Measurements from ENCODE around the gene CYP24A1. TPM values are rescaled to one million over a fixed set of nuclear protein-coding genes. Genes with fewer than 3 reads are reported as not detected.

Gene CYP24A1
- polyA plus RNA-seq, 1 of the 3 experiments (the other 2 are of a cell fraction): 8.8 TPM

- Histone ChIP-seq H3K4me1 (ENCODE audit: control insufficient read depth in 1 of 2, insufficient read depth in 2 of 2, low read depth in 1 of 2, low read length in 1 of 2) (peaks cover 6 to 19% of the 10 kb centered on the region in 2 experiments; a peak in 3 of 4 replicates), H3K9me3 (no peaks in the 10 kb centered on the region), H4K20me1 (ENCODE audit: insufficient read depth) (0 out of 2 replicates have a peak, but pooled peaks cover 4% of the 10 kb centered on the region), H3K9me2 (no peaks in the 10 kb centered on the region), H3K27ac (ENCODE audit: low read depth in 2 of 2, low read length in 1 of 2) (peak overlapping the region in 1 of 2 experiments; percentile 15; a peak in 1 of 4 replicates), H3K4me2 (no peak overlapping the region; the same call in 1 of the 2 replicates), H3K9ac (no peak overlapping the region; the same call in 1 of the 2 replicates), H3K27me3 (ENCODE audit: insufficient read depth) (no peaks in the 10 kb centered on the region), H2AFZ (ENCODE audit: low read depth) (no peak overlapping the region), H3F3A (replicated peaks; ENCODE audit: insufficient read depth) (peaks cover 20% of the 10 kb centered on the region), H3K36me3 (replicated peaks in 1 of 2; ENCODE audit: control insufficient read depth in 1 of 2, insufficient read depth in 2 of 2, low read length in 1 of 2) (peaks cover 29 to 45% of the 10 kb centered on the region in 2 experiments), H3K4me3 (ENCODE audit: low read depth in 2 of 2, low read length in 1 of 2) (no peak overlapping the region), H3K79me2 (ENCODE audit: insufficient read depth) (peaks cover 23% of the 10 kb centered on the region)
- DNase-seq: no peak
- CTCF ChIA-PET: interaction anchor here (0.7 to 3.7 kb wide), 6 partner anchors 11 to 432 kb away, joined by 3 to 24 read pairs (median 9); partner anchors contain the start of gene PFDN4
- POLR2A ChIA-PET: no interaction called here
- no peak for TF ChIP-seq SMC3 (IDR thresholded peaks at IDR 0.05; ENCODE audit: low read depth, low read length)
- no peak for TF ChIP-seq RCOR1 (IDR thresholded peaks at IDR 0.05; ENCODE audit: low read length)
- no peak for TF ChIP-seq MXI1 (IDR thresholded peaks at IDR 0.05; ENCODE audit: low read depth, low read length)
- no peak for TF ChIP-seq EP300 (IDR thresholded peaks at IDR 0.05; ENCODE audit: borderline replicate concordance in 1 of 2, low read depth in 1 of 2, low read length in 1 of 2)
- TF ChIP-seq FOXJ3 (CRISPR knock-in tag; IDR thresholded peaks at IDR 0.05): no peak
- no peak for TF ChIP-seq REST (IDR thresholded peaks at IDR 0.05; ENCODE audit: low read depth, low read length)
- TF ChIP-seq MEF2A (IDR thresholded peaks at IDR 0.05; ENCODE audit: borderline replicate concordance, low read depth): no peak
- no peak for TF ChIP-seq RAD21 (IDR thresholded peaks at IDR 0.05; ENCODE audit: low read length)
- TF ChIP-seq FOXM1 (IDR thresholded peaks at IDR 0.05; ENCODE audit: low read depth): no peak
- no peak for TF ChIP-seq YY1 (IDR thresholded peaks at IDR 0.05; ENCODE audit: low read depth)
- TF ChIP-seq RXRA (IDR thresholded peaks at IDR 0.05; ENCODE audit: borderline replicate concordance, low read depth): no peak
- no peak for TF ChIP-seq USF2 (IDR thresholded peaks at IDR 0.05; ENCODE audit: borderline replicate concordance, low read depth, low read length)
- no peak for TF ChIP-seq NRF1 (IDR thresholded peaks at IDR 0.05; ENCODE audit: low read depth, low read length)
- TF ChIP-seq CTCF (IDR thresholded peaks at IDR 0.05): no peak
- no peak for TF ChIP-seq MAX (IDR thresholded peaks at IDR 0.05; ENCODE audit: low read depth)
- TF ChIP-seq ZBTB33 (IDR thresholded peaks at IDR 0.05; ENCODE audit: borderline replicate concordance, low read depth): no peak
- no peak for TF ChIP-seq SIN3A (IDR thresholded peaks at IDR 0.05; ENCODE audit: borderline replicate concordance, low read depth, low read length)
- no peak for TF ChIP-seq ELF1 (IDR thresholded peaks at IDR 0.05)
- no peak for TF ChIP-seq TCF12 (IDR thresholded peaks at IDR 0.05)
- TF ChIP-seq JUND (IDR thresholded peaks at IDR 0.05): no peak
Measured at GRCh38 chr20:54218470-54218869, 44.7 kb upstream of the CYP24A1 start.

Measured in SK-N-SH (cell line).